HEK293 (cell line): ENCODE data around the gene TINCR.
A peak's percentile ranks its signal among the peaks of the same experiment; 100 is the strongest.
"Not testable (repeated sequence)": the region's sequence is repeated elsewhere in the genome, so short reads cannot be mapped to it uniquely, and the experiment has no call there.

Source experiments
- ZNF24 ChIP-seq: fragments of 450-650 bp; formaldehyde crosslinking; IDR thresholded peaks from 2 replicates; pipeline ENCODE4 v1.5.1; 2016; ENCODE audit warnings: missing biosample characterization, missing genetic modification characterization
- ZNF266 ChIP-seq: fragments of 450-650 bp; formaldehyde crosslinking; IDR thresholded peaks from 2 replicates; pipeline ENCODE4 v1.5.1; 2016; ENCODE audit warnings: missing biosample characterization, missing genetic modification characterization, low read depth
- ZNF292 ChIP-seq: fragments of 450-650 bp; formaldehyde crosslinking; IDR thresholded peaks from 2 replicates; pipeline ENCODE4 v1.5.1; 2016; ENCODE audit warnings: low read depth, missing biosample characterization, missing genetic modification characterization, borderline replicate concordance
- TF ChIP-seq, protein P1 (sequence below): IDR thresholded peaks from 2 replicates; pipeline ENCODE4 v1.6.1; 2011; ENCODE audit warnings: mild to moderate bottlenecking, low read depth, low read length, borderline replicate concordance
- TF ChIP-seq, protein P2 (sequence below): fragments of 450-650 bp; formaldehyde crosslinking; IDR thresholded peaks from 2 replicates; pipeline ENCODE4 v1.5.1; 2016; ENCODE audit warnings: missing biosample characterization, missing genetic modification characterization
- TF ChIP-seq, protein P3 (sequence below): fragments of 450-650 bp; formaldehyde crosslinking; IDR thresholded peaks from 2 replicates; pipeline ENCODE4 v1.5.1; 2016; ENCODE audit warnings: missing biosample characterization, missing genetic modification characterization
- TF ChIP-seq, protein P4 (sequence below): sonication (generic); formaldehyde crosslinking; IDR thresholded peaks from 2 replicates; pipeline ENCODE4 v1.8.1; 2022; ENCODE audit warnings: mild to moderate bottlenecking, moderate library complexity, missing genetic modification reagents
- TF ChIP-seq, protein P5 (sequence below): fragments of 450-650 bp; formaldehyde crosslinking; IDR thresholded peaks from 2 replicates; pipeline ENCODE4 v1.5.1; 2016; ENCODE audit warnings: missing biosample characterization, missing genetic modification characterization
- TF ChIP-seq, protein P6 (sequence below): fragments of 450-650 bp; formaldehyde crosslinking; IDR thresholded peaks from 2 replicates; pipeline ENCODE4 v1.5.1; 2017; ENCODE audit warnings: missing biosample characterization, missing genetic modification characterization

DNA sequence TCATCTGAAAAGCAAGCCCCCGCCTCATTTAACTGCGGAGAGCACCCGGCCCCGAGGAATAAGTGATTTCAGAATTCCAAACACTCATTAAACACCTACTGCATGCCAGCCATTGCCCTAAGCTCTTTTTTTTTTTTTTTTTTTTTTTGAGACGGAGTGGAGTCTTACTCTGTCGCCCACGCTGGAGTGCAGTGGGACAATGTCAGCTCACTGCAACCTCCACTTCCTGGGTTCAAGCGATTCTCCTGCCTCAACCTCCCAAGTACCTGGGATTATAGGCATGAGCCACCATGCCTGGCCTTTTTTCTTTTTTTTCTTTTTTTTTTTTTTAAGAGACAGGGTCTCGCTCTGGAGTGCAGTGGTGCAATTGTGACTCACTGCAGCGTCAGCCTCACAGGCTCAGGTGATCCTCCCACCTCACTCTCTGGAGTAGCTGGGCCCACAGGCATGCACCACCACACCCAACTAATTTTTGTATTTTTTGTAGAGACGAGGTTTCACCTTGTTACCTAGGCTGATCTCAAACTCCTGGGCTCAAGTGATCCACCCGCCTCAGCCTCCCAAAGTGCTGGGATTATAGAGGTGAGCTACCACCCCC lies 30.7 kb downstream of the TINCR start:
- not testable (repeated sequence) for TF ChIP-seq ZNF292, ZNF266 (tag by site-specific recombination)
- TF ChIP-seq, protein P1, sequence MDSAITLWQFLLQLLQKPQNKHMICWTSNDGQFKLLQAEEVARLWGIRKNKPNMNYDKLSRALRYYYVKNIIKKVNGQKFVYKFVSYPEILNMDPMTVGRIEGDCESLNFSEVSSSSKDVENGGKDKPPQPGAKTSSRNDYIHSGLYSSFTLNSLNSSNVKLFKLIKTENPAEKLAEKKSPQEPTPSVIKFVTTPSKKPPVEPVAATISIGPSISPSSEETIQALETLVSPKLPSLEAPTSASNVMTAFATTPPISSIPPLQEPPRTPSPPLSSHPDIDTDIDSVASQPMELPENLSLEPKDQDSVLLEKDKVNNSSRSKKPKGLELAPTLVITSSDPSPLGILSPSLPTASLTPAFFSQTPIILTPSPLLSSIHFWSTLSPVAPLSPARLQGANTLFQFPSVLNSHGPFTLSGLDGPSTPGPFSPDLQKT = not testable (repeated sequence)
- TF ChIP-seq, protein P2, sequence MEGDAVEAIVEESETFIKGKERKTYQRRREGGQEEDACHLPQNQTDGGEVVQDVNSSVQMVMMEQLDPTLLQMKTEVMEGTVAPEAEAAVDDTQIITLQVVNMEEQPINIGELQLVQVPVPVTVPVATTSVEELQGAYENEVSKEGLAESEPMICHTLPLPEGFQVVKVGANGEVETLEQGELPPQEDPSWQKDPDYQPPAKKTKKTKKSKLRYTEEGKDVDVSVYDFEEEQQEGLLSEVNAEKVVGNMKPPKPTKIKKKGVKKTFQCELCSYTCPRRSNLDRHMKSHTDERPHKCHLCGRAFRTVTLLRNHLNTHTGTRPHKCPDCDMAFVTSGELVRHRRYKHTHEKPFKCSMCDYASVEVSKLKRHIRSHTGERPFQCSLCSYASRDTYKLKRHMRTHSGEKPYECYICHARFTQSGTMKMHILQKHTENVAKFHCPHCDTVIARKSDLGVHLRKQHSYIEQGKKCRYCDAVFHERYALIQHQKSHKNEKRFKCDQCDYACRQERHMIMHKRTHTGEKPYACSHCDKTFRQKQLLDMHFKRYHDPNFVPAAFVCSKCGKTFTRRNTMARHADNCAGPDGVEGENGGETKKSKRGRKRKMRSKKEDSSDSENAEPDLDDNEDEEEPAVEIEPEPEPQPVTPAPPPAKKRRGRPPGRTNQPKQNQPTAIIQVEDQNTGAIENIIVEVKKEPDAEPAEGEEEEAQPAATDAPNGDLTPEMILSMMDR (tag by site-specific recombination) = not testable (repeated sequence)
- TF ChIP-seq, protein P3, sequence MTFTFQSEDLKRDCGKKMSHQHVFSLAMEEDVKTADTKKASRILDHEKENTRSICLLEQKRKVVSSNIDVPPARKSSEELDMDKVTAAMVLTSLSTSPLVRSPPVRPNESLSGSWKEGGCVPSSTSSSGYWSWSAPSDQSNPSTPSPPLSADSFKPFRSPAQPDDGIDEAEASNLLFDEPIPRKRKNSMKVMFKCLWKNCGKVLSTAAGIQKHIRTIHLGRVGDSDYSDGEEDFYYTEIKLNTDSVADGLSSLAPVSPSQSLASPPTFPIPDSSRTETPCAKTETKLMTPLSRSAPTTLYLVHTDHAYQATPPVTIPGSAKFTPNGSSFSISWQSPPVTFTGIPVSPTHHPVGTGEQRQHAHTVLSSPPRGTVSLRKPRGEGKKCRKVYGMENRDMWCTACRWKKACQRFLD (tag by site-specific recombination) = not testable (repeated sequence)
- TF ChIP-seq ZNF24 (tag by site-specific recombination) = 0 out of 2 replicates have a peak, but pooled peaks have one; percentile 28
- TF ChIP-seq, protein P4, sequence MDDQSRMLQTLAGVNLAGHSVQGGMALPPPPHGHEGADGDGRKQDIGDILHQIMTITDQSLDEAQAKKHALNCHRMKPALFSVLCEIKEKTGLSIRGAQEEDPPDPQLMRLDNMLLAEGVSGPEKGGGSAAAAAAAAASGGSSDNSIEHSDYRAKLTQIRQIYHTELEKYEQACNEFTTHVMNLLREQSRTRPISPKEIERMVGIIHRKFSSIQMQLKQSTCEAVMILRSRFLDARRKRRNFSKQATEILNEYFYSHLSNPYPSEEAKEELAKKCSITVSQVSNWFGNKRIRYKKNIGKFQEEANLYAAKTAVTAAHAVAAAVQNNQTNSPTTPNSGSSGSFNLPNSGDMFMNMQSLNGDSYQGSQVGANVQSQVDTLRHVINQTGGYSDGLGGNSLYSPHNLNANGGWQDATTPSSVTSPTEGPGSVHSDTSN (CRISPR knock-in tag) = not testable (repeated sequence)
- TF ChIP-seq, protein P5, sequence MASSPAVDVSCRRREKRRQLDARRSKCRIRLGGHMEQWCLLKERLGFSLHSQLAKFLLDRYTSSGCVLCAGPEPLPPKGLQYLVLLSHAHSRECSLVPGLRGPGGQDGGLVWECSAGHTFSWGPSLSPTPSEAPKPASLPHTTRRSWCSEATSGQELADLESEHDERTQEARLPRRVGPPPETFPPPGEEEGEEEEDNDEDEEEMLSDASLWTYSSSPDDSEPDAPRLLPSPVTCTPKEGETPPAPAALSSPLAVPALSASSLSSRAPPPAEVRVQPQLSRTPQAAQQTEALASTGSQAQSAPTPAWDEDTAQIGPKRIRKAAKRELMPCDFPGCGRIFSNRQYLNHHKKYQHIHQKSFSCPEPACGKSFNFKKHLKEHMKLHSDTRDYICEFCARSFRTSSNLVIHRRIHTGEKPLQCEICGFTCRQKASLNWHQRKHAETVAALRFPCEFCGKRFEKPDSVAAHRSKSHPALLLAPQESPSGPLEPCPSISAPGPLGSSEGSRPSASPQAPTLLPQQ (tag by site-specific recombination) = peak; percentile 39; the same call in 1 of the 2 replicates
- TF ChIP-seq, protein P6, sequence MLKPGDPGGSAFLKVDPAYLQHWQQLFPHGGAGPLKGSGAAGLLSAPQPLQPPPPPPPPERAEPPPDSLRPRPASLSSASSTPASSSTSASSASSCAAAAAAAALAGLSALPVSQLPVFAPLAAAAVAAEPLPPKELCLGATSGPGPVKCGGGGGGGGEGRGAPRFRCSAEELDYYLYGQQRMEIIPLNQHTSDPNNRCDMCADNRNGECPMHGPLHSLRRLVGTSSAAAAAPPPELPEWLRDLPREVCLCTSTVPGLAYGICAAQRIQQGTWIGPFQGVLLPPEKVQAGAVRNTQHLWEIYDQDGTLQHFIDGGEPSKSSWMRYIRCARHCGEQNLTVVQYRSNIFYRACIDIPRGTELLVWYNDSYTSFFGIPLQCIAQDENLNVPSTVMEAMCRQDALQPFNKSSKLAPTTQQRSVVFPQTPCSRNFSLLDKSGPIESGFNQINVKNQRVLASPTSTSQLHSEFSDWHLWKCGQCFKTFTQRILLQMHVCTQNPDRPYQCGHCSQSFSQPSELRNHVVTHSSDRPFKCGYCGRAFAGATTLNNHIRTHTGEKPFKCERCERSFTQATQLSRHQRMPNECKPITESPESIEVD (tag by site-specific recombination) = not testable (repeated sequence)
